Measurements from ENCODE around the gene MACF1.

MACF1 gene, protein sequence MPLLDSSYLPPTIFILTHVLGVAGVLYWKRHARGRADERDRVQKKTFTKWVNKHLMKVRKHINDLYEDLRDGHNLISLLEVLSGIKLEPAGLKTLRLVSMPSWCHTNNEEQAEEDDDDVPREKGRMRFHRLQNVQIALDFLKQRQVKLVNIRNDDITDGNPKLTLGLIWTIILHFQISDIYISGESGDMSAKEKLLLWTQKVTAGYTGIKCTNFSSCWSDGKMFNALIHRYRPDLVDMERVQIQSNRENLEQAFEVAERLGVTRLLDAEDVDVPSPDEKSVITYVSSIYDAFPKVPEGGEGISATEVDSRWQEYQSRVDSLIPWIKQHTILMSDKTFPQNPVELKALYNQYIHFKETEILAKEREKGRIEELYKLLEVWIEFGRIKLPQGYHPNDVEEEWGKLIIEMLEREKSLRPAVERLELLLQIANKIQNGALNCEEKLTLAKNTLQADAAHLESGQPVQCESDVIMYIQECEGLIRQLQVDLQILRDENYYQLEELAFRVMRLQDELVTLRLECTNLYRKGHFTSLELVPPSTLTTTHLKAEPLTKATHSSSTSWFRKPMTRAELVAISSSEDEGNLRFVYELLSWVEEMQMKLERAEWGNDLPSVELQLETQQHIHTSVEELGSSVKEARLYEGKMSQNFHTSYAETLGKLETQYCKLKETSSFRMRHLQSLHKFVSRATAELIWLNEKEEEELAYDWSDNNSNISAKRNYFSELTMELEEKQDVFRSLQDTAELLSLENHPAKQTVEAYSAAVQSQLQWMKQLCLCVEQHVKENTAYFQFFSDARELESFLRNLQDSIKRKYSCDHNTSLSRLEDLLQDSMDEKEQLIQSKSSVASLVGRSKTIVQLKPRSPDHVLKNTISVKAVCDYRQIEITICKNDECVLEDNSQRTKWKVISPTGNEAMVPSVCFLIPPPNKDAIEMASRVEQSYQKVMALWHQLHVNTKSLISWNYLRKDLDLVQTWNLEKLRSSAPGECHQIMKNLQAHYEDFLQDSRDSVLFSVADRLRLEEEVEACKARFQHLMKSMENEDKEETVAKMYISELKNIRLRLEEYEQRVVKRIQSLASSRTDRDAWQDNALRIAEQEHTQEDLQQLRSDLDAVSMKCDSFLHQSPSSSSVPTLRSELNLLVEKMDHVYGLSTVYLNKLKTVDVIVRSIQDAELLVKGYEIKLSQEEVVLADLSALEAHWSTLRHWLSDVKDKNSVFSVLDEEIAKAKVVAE (N-terminal part only)

DNA sequence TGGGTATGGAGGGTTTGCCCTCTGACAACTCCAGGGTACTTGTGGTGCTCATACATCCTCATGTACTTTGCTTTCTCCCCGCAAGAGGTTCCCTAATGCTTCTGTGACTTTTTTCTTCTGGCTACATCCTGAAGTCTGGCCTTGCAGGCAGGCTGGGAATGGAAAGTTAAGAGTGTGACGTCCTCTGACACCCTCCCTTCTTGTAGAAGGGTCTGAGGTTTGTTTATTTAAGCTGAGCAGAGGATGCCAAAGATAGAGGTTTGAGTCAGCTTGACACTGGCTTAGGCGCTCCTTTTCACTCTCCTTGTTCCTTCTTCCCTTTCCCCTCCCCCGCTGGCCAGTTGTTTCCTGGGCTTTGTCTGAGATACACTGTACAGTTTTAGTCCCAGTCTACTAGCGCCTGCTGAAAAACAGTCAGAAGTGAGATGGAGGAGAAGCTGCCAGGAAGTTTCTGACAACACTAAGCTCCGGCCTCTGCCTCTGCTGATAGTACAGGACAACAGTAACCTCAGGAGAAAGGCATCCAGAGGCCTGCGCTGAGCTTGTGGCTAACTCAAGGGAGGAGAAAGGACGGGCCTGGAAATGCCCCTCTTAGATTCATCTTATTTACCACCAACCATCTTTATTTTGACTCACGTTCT lies at the start of gene MACF1:
TSS of gene MACF1 (plus strand) at position 255 of the 641 bp plus-strand sequence. CDS start at position 583, 328 bp downstream.
- H3K4me3 ChIP-seq (ENCODE audit: low read depth, low read length), result peak within 1 kb of the TSS; percentile 50
- TF ChIP-seq, protein P1, sequence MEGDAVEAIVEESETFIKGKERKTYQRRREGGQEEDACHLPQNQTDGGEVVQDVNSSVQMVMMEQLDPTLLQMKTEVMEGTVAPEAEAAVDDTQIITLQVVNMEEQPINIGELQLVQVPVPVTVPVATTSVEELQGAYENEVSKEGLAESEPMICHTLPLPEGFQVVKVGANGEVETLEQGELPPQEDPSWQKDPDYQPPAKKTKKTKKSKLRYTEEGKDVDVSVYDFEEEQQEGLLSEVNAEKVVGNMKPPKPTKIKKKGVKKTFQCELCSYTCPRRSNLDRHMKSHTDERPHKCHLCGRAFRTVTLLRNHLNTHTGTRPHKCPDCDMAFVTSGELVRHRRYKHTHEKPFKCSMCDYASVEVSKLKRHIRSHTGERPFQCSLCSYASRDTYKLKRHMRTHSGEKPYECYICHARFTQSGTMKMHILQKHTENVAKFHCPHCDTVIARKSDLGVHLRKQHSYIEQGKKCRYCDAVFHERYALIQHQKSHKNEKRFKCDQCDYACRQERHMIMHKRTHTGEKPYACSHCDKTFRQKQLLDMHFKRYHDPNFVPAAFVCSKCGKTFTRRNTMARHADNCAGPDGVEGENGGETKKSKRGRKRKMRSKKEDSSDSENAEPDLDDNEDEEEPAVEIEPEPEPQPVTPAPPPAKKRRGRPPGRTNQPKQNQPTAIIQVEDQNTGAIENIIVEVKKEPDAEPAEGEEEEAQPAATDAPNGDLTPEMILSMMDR (IDR thresholded peaks at IDR 0.05; ENCODE audit: low read depth, low read length), result no peak
- TF ChIP-seq POLR2A (IDR thresholded peaks at IDR 0.05; ENCODE audit: extremely low read depth, insufficient read length) (no peak), MYC (IDR thresholded peaks at IDR 0.05; ENCODE audit: low read depth, low read length) (no peak)
- TF ChIP-seq, protein P2, sequence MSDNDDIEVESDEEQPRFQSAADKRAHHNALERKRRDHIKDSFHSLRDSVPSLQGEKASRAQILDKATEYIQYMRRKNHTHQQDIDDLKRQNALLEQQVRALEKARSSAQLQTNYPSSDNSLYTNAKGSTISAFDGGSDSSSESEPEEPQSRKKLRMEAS (IDR thresholded peaks at IDR 0.05; ENCODE audit: low read depth, low read length), result no peak
- peak; percentile 63 for DNase-seq (ENCODE audit: low read depth)

DNA sequence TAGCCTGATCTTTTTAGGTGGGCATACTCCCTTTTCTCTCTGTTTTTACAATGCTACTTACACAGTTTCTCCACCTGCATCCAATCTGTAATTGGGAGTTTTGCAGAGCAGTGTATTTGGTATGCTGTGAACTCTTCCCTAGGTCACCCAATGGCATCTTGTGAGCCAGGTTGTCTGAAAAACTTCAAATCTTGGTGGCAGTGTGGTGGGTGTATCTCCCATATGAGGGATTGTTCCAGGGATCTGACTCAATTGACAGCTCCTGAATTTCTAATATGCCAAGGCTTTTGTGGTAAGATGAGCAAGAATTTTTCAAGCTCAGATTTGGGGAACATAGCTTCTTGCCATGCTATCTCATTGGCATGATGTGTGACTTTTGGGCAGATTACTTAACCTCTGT lies 47.2 kb upstream of the MACF1 start:
- H3K4me3 ChIP-seq (ENCODE audit: low read depth, low read length), result no peak overlapping the region
- TF ChIP-seq, protein P2 (IDR thresholded peaks at IDR 0.05; ENCODE audit: low read depth, low read length), result no peak
- TF ChIP-seq POLR2A (IDR thresholded peaks at IDR 0.05; ENCODE audit: extremely low read depth, insufficient read length) (no peak), MYC (IDR thresholded peaks at IDR 0.05; ENCODE audit: low read depth, low read length) (no peak)
- TF ChIP-seq, protein P1 (IDR thresholded peaks at IDR 0.05; ENCODE audit: low read depth, low read length), result no peak
- no peak for DNase-seq (ENCODE audit: low read depth)

DNA sequence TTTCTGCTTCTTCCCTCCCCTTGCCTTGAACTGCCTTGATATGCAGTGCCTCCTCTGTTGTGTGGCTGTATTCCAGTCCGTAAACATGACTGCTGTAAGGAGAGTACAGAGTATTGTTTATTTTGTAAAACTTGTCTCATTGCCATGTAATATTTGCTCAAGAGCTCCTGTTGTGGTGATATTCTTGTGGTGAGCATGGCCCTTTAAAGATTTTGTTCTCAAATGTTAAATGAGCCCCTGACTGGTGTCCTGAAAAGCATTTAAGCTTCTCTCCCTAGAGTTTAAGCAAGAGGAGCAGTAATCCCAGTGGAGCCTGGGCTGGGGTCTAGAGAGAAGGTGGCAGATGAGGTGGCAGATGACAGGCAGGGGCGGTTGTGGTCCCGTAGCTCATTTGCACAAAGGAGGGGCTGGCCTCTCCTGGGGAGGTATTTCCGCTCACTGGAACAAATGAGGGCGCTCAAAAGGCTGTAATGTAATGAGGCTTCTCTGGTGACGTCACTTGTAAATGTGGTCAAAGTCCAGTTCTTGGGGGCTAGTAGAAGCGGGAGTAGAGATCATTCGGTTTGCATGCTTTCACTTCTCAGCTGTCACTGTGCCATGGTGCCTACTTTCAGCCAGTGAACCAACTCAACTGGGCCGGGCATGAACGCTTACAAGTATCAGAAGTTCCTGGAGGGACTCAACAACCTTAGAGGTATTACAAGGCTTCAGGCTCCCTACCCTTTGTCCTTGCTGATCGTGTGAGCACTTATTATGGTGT lies 46.0 kb upstream of the MACF1 start:
- no peak overlapping the region for H3K4me3 ChIP-seq (ENCODE audit: low read depth, low read length)
- no peak for DNase-seq (ENCODE audit: low read depth)
- TF ChIP-seq, protein P2 (IDR thresholded peaks at IDR 0.05; ENCODE audit: low read depth, low read length), result no peak
- no peak for TF ChIP-seq MYC (IDR thresholded peaks at IDR 0.05; ENCODE audit: low read depth, low read length)
- no peak for TF ChIP-seq POLR2A (IDR thresholded peaks at IDR 0.05; ENCODE audit: extremely low read depth, insufficient read length)
- TF ChIP-seq, protein P1 (IDR thresholded peaks at IDR 0.05; ENCODE audit: low read depth, low read length), result no peak

DNA sequence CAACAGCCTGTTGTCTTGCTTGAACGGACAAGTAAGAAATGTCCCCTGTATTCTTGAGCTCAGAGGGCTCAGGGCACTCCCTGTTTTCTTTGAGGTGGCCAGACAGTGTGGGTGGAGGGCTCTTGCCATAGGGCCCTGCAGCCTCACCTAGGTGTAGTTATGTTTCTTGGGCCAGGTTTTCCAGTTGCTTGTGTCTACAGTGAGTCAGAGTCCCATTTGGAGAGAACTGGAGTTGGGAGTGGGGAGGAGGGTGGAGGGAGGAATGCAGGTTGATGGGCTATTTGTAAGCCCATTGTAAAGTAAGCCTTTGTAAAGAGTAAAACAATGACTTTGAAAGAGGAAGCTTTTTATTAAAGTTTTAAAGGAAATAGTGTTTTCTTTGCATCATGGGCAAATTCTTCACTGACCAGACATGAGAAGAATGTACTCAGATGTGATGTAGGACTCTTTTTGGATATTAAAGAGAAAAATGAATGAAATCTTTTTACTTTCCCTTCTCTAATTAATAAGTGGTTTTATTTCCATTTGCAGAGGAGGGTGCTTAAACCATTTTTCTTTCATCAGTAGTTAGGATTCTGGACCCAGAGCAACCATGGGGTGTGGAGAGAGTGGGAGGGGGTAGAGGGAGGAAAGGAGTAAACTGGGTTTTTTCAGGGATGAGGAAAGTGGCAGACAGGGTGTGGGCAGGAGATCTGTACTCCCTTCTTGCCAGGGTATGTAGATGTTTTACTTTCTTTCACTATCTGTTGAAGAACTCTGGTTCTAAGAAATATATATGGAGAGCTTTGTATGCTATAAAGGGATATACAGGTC lies 45.1 kb upstream of the MACF1 start:
- DNase-seq (ENCODE audit: low read depth), result no peak
- TF ChIP-seq, protein P1 (IDR thresholded peaks at IDR 0.05; ENCODE audit: low read depth, low read length), result no peak
- TF ChIP-seq MYC (IDR thresholded peaks at IDR 0.05; ENCODE audit: low read depth, low read length), result no peak
- TF ChIP-seq POLR2A (IDR thresholded peaks at IDR 0.05; ENCODE audit: extremely low read depth, insufficient read length), result no peak
- TF ChIP-seq, protein P2 (IDR thresholded peaks at IDR 0.05; ENCODE audit: low read depth, low read length), result no peak
- no peak overlapping the region for H3K4me3 ChIP-seq (ENCODE audit: low read depth, low read length)

Data from NB4 (cell line).